NCI-H1417 (cell line): ENCODE data around the gene TMEM190.

Experiments used
- DNase-seq, 3 experiments: peaks; one replicate each; lab custom pipeline; 2025; lab: John Stamatoyannopoulos, UW

The TMEM190 gene

GRCh38 chr19:55350620-55351315 is 25.9 kb upstream of the TMEM190 start:
- DNase-seq = no peak

- DNase-seq = no peak
Measured at GRCh38 chr19:55352040-55352439, 24.6 kb upstream of the TMEM190 start.

DNA sequence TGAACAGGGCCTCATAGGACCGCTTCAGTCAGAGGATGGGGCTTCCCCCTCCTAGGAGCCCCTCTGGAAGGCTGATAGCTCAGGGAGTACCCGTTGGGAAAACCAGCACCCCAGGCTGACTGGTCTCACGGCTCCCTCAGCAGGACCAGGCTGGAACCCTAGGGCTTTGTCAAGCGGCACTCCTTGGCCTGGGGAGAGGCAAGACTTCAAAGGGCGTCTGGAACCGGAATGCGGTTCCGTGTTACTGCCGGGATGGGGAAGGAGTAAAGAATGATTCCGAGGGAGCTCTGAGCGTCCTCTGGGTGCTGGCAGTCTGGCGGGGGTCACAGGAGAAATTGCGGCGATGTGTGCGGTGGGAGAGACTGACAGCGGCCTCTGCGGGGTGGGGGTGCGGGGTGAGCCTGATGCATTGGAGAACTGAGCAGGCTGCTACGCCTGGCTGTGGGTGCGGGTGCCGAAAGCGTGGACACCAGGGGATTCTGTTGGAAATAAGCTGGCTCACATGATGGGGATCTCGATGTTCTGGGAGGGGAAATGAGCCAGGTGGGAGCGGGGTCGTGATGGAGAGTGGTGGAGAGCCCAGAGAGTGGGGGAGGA is 24.0 kb upstream of the TMEM190 start:
- DNase-seq = no peak

GRCh38 chr19:55353356-55353802 is 23.2 kb upstream of the TMEM190 start:
- DNase-seq = peak in 1 of 3 experiments; percentile 47

GRCh38 chr19:55353803-55354697 is 22.6 kb upstream of the TMEM190 start:
- DNase-seq = peak; percentile 55 to 62 (median 59)

- DNase-seq = no peak
Measured at GRCh38 chr19:55354698-55355212, 21.9 kb upstream of the TMEM190 start, which contains the start of gene COX6B2. Gene COX6B2, minus strand, starts transcription at chr19:55354719. Its CDS starts 198 bp downstream, at chr19:55354521.

DNA sequence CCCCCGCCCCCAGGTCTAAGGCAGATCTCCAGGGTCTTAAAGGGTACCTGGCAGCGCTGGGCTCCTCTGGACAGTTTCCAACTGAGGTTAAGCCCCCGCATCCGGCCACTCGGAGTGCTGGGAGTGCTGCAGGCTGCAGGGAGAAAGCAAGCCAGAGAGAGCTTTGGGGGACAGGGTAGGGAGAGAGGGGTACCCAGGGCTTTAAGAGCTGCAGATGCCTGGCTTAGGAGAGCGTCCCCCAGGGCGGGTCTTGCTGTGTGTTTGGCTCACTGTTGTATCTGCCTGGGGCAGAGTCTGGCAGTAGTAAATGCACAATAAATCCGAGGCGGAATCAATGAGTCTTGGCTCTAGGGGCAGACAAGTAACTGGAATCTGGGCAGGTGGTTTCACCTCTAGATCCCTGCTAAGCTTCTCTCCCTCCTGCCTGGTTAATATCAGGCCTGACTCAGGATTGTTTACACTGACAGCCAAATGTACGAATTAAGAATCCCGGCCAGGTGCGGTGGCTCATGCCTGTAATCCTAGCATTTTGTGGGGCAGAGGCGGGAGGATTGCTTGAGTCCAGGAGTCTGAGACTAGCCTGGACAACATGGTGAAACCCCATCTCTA is 21.3 kb upstream of the TMEM190 start:
- DNase-seq = peak in 1 of 3 experiments; percentile 27

- DNase-seq = no peak
Measured at GRCh38 chr19:55358493-55358892, 18.1 kb upstream of the TMEM190 start.

DNA sequence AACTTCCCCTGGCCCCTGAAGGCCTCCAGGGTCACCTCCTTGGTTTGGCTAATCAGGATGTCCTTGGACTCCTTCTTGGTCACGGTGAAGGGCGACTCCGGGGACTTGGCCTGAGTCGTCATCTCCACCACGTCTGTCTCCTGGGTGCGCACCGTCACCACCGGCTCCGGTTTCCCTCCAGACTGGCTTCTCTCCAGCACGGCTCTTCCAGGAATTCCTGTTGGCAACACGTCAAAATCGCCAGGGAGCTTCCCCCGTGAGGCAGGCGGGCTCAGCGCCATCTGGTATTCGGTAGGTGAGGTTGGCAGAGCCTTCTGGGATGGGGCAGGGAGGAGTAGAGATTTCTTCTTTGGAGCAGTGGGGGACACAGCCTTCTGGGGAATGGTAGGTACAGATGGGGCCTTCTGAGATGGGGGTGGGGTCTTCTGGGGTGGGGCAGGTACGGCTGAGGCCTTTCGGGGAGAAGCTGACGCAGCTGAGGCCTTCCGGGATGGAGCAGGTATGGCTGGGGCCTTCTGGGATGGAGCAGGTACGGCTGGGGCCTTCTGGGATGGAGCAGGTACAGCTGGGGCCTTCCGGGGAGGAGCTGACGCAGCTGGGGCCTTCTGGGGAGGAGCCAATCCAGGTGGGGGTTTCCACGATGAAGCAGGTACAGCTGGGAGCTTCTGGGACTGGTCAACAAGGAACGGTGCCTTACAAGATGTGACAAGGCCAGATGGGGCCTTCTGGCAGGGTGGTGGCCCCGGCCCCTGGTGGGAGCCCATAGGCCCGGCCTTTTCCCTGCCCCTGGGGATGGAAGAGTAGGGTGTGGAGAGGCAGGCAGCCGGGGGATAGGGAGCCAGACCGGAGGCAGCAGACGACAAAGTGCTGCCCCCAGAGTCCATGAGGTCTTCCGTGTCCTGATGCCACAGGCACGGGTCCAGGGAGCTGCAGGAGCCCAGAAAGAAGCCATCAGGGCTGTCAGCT is 17.4 kb upstream of the TMEM190 start:
- DNase-seq = no peak

DNA sequence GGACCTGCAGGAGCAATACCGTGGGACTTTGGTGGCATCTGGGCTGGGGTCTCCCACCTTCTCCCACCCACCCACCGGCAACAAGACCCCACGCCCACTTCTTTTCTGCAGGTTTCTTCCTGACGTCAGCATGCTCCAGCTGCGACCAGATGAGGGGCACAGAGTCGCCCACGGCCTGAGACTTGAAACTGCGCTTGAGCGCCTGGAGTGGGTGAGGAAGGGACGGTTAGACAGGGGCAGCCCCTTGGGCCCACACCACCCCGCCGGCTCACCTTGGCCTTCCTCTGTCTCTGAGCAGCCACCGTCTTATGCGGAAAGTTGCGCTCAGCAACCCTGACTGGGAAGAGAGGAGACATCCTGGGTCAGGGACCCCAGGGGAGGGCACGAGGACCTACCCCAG is 15.7 kb upstream of the TMEM190 start:
- no peak for DNase-seq

DNA sequence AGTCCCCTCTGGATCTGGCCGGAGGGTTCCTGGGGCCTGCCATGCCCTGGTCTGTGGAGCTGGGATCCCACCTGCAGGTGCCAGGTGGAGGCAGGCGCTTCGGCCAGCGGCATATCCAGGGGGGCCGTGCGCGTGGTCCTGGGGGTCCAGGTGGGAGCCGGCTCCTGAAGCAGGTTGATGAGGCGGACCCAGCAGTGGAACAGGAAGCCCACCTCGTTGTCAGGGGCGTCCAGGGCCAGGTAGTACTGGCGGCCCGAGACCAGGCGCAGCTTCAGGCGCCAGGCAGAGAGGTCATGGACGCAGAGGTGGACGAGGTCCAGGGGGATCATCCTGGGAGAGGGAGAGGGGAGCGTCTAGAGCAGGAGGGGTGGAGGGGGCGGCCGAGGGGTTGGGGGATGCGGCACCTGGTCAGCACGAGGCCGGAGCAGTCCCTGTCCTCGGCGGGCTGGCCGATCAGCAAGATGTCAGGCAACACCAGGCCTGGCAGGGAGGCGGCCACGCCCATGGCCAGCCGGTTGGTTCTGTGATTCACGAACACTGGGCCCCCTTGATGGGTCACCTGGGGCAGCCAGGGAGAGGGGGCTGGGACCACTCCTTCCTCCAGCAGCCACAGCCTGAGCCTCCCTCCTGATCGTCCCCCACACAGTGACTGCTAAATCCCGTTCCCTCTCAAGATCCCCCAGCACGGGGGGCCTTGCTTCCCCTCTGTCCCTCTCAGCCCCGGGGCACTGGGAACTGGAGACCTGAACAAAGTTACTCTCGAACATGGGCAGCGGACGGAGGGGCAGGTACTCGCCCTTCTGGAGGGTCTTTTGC is 14.2 kb upstream of the TMEM190 start:
- no peak for DNase-seq

DNA sequence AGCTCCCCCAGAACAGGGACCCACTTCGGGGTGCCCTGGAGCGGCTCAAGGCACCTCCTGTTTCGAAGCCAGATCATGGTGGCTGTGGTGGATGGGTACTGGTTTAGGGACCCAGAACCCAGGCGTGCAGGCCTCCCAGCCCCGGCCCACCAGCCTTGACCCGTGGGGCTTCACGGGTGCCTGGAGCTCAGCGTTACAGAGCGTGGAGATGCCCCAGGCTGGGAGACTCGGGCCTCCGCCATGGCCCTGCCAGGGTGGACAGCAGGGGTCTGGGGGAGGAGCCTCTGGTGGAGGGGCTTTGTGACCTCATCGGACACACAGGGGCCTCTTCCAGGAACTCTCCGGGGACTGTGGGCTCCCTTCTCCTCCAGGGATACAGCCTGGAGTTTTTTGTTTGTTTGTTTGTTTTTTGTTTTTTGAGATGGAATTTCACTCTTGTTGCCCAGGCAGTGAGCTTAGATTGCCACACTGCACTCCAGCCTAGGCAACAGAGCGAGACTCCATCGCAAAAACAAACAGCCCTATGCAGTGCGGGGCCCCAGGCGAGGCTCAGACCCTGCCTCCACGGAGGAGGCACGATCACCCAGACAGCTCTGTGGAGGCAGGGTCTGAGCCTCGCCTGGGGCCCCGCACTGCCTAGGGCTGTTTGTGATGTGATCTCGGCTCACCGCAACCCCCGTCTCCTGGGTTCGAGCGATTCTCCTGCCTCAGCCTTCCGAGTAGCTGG is 13.5 kb upstream of the TMEM190 start, which contains the start of gene GARIN5B:
GARIN5B (minus strand) TSS at position 271 of the 727 bp plus-strand sequence; CDS start at position 77, 194 bp downstream.
- no peak for DNase-seq

- no peak for DNase-seq
Measured at GRCh38 chr19:55365245-55365644, 11.4 kb upstream of the TMEM190 start.

DNA sequence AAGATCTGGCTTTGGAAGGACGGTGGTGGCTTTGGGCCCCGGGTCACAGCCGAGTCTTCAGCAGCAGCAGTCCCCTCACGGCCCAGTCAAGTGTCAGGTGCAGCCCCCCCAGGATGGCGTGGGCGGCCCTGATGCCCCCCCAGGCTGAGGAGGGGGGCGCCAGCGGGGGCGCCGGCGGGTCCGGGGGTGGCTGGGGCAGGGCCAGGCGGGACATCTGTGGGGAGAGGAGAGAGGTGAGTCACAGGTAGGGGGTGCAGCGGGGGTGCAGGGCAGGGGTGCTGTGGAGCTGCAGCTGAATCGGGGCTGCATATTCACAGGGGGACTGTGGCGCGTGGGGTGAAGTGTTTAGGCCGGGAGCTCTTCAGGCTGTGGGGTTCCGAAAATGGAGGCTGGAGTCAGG is 10.7 kb upstream of the TMEM190 start:
- DNase-seq = no peak

GRCh38 chr19:55366790-55367189 is 9.8 kb upstream of the TMEM190 start:
- no peak for DNase-seq

DNA sequence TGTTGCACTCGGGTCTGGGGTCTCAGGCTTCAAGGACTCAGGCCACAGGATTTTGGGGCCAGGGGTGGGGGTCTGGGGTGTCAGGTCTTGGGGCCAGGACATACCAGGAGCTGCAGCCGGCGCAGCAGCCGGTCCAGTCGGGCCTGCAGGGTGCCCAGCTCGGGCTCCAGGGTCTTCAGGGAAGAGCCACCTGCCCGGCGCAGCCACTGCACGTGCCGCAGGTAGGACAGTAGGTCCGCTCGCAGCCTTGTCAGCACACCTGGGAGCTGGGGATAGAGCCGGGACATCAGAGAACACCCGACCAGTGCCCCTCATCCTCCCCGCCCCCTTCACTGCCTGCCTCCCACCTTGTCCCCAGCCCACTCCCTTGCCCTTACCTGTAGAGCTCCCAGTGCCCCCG is 8.5 kb upstream of the TMEM190 start:
- DNase-seq = no peak

DNA sequence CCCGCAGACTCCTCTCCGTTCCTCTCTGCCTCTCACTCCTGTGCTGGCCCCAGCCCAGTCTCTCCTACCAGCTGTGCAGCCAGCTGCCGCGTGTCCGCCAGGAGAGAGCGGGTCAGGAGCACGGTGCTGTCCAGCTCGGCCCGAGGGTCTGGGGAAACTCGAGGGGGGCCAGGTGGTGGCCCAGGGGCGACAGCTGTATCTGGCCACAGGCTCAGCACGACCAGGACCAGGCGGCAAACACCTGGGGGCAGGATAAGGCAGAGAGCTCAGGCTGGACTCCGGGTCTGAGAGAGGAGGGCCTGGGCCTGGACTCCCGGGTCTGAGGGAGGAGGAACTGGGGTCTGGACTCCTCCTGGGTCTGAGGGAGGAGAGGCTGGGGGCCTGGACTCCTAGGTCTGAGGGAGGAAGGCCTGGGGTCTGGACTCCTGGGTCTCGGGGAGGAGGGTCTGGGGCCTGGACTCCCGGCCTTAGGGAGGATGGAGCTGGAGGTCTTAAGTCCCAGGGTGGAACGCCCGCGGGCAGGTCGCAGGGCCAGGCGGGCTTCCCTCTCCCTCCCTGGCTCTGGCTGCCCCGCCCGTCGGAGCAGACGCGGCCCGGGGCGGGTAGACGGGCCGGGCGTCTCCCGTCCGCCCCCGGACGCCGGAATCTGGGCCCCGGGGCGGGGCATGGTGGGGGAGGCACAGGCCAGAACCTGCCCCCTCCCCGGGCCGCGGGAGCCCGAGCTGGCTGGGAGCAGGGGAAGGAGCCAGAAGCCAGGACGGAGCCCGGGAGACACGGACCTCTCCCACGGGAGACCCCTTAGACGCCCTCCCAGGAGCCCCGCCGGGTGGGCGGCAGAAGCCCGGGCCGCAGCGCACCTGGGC is 7.7 kb upstream of the TMEM190 start:
- DNase-seq = peak in 1 of 3 experiments; percentile 28
